ENCODE data around the gene NAV3.

DNA sequence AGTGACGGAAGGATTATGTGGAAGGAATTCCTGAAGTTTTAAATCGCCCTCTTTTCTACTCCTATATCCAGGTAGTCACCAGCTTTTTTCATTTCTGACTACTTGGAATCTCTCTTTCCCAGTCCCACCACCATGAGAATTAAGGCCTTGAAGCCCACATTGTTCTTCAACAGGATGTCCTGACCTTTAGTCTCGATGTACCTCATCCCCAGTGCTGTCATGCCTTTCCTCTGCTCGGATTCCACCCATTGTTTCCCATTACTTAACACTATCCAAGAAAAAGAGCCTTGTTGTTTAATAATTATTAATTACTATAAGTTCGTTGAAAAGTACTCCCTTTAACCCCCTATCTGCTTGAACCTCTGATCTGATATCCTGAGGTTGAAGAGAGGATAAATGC, 44.0 kb upstream of the NAV3 start:
- no peak for TF ChIP-seq POLR2A (IDR thresholded peaks at IDR 0.05)
- TF ChIP-seq, protein P1, sequence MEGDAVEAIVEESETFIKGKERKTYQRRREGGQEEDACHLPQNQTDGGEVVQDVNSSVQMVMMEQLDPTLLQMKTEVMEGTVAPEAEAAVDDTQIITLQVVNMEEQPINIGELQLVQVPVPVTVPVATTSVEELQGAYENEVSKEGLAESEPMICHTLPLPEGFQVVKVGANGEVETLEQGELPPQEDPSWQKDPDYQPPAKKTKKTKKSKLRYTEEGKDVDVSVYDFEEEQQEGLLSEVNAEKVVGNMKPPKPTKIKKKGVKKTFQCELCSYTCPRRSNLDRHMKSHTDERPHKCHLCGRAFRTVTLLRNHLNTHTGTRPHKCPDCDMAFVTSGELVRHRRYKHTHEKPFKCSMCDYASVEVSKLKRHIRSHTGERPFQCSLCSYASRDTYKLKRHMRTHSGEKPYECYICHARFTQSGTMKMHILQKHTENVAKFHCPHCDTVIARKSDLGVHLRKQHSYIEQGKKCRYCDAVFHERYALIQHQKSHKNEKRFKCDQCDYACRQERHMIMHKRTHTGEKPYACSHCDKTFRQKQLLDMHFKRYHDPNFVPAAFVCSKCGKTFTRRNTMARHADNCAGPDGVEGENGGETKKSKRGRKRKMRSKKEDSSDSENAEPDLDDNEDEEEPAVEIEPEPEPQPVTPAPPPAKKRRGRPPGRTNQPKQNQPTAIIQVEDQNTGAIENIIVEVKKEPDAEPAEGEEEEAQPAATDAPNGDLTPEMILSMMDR (IDR thresholded peaks at IDR 0.05), result no peak

All from prostate gland (tissue), 2 donors.